GOT3 (cell line): ENCODE data around the gene PLXNA4.

Experiments
- DNase-seq: peaks from one replicate; lab custom pipeline; 2025; ENCODE audit warnings: mixed read lengths; lab: John Stamatoyannopoulos, UW

Gene PLXNA4

GRCh38 chr7:132469264-132469663 is 107.0 kb downstream of the PLXNA4 start:
- DNase-seq, result no peak

- no peak for DNase-seq
Measured at GRCh38 chr7:132466367-132466766, 109.9 kb downstream of the PLXNA4 start.

DNA sequence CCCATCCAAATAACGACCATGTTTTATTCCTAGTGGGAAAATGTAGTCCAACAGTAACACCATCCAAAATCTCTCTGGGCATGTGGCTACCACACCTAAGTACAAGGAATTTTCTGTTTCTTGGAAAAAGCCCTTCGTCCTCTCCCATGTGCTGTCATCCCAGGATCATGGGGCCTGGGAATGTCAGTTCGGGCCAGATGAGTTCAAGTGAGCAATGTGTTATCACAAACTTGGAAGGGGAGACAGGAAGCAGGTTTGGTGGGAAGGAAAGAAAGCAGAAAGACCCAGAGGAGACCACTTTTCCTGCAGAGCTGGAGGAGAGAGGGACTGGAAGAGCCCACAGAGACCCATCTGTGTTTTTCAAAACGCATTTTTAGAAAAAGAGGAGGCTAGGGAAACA is 110.8 kb downstream of the PLXNA4 start:
- DNase-seq, result no peak

- no peak for DNase-seq
Measured at GRCh38 chr7:132464740-132465139, 111.5 kb downstream of the PLXNA4 start.

- no peak for DNase-seq
Measured at GRCh38 chr7:132463922-132464321, 112.3 kb downstream of the PLXNA4 start.

DNA sequence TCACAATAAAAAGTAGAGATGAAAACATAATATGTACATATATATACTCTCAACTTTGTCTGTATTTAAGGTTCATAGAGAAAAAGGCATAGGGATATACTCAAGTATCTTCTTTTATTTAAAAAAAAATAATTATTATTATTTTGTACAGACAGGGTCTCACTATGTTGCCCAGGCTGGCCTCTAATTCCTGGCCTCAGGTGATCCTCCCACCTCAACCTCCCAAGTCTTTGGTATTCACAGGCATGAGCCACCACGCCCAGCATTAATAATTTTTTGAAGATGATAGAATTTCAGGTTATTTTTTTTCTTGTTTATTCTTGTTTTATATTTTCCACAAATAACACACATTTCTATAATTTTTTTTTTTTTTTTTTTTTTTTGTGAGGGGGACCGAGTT is 113.8 kb downstream of the PLXNA4 start:
- DNase-seq, result no peak

- DNase-seq, result no peak
Measured at GRCh38 chr7:132461032-132461592, 115.2 kb downstream of the PLXNA4 start.

DNA sequence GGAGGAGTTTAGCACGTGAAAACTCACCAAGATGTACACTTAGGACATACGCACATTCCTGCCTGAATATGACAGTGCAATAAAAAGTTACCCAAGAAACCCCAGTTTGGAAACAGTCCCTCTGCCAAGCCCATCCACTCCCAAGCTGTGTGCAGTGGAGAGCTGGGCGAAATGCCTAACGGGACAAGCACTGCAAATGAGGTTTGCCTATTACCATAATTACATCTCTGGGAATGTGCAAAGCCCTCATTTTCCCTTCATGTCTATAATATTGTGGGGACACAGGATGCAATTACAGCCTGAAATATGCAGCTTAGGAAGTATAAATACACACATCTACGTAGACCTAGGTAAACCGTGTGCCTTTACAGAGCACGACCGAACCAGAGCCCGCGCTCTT is 117.5 kb downstream of the PLXNA4 start:
- DNase-seq, result no peak

DNA sequence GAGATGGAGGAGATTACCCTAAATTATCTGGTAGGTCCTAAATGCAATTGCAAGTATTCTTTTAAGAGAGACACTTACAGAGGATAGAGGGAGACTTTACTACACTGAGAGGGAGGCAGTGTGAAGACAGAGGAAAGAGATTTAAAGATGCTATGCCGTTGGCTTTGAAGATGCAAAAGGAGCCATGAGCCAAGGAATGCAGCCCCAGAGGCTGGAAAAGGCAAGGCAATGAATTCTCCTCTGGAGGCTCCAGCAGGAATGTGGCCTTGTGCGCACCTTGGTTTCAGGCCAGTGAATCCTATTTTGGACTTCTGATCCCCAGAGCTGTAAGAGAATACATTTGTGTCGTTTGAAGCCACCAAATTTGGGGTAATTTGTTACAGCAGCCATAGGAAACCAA is 118.6 kb downstream of the PLXNA4 start:
- no peak for DNase-seq

GRCh38 chr7:132456418-132456817 is 119.9 kb downstream of the PLXNA4 start:
- no peak for DNase-seq

DNA sequence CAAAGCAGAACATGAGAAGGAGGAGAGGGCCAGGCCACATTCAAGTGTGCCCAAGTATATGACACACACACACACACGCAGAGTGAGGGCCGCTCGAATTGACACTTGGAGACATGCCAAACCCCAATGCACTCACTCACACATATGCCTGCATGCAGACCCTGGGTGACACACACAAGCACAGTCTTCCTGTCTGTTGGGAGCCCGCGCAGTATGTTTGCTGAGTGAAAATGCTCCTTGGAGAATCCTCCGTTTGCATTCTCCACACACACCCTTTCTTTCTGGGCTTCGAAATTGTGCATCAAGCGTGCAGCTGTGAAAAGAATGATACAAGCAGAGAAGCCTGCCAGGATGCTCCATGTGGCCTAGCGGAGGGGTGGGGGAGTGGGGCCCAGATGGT is 120.9 kb downstream of the PLXNA4 start:
- DNase-seq, result no peak

GRCh38 chr7:132453826-132454225 is 122.4 kb downstream of the PLXNA4 start:
- DNase-seq, result no peak

DNA sequence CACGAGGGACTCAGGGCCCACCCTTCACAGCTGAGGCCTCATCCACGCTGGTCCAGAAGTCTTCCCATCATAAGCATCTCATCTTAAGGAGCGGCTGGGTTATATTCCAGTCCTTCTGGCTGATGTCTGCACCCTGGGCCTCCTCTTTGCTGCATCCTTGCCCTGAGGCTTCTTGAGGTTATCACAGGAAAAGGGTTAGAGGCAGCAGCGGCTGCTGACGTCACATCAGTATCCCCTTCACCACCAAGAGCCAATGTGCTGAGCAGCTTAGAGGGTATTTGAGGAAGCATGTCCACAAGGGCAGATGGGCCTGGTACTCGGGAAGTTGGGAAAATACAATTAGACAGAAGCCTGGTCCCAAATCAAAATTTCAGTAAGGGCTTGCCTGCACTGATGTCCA is 125.1 kb downstream of the PLXNA4 start:
- DNase-seq, result no peak

DNA sequence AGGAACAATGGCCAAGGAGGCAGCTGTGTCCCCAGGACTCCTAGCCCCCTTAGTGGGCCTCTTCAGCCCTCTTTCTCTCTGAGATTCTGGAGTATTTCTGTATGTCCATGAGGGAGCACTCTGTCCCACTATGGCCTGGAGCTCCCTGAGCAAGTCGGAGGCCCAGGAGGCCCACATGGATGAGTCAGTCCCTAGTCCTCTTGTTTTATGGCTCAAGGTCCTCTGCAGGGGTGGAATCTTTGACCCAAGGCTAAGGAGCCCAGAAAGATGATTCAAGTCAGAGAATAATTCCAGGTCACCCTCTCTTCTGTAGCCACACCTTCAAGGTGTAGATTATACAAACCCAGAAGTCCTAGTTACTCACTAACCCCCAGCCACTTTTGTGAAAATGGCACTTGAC is 125.6 kb downstream of the PLXNA4 start:
- DNase-seq, result no peak

DNA sequence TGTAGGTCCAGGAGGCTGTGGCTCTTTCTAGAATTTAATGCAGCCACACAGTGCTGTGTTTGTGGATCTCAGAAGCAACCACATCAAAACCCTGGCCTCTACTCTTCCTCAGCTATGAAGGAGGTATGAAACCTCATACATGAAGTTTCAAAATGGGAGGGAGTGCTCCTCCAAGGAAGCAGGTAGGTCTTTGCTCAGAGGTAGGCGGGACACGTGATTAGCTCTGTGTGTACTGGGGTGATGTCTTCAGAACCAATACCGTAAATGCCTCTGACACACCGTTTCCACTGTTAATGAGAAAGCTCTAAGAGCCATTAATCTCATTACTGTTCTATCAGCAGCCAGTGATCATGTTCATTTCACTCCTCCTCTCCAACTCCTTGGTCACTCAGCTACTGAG is 126.1 kb downstream of the PLXNA4 start:
- DNase-seq, result no peak

GRCh38 chr7:132446666-132447278 is 129.5 kb downstream of the PLXNA4 start:
- DNase-seq, result no peak

GRCh38 chr7:132446260-132446659 is 130.0 kb downstream of the PLXNA4 start:
- no peak for DNase-seq

DNA sequence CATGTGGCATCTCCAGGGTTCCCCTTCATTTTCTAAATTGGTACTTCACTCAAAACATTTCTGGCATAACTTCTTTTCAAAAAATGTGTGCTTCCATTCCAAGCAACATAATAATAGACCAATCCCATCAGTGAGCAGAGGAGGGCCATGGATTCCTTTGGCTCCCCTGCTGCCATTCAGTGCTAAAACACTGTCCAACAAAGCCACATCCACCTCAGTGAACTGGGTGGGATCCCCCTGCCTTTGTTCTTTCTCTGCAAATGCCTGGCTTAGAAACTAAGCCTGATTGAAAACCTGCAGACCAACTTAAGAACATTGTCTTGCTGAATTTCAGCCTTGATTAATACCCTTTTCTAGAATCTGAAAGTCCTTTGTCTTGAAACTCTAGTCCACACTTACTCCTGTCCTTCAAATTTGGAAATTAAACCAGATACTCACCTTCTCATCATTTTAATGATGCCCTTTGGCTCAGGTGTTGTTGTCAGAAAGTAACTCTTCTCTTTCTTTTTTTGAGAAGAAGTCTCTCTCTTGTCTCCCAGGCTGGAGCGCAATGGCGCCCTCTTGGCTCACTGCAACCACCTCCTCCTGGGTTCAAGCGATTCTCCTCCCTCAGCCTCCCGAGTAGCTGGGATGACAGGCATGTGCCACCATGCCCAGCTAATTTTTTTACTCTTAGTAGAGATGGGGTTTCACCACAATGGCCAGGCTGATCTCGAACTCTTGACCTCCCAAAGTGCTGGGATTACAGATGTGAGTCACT is 132.3 kb downstream of the PLXNA4 start:
- DNase-seq, result no peak

GRCh38 chr7:132441935-132442334 is 134.3 kb downstream of the PLXNA4 start:
- DNase-seq, result no peak

- DNase-seq, result no peak
Measured at GRCh38 chr7:132440151-132440550, 136.1 kb downstream of the PLXNA4 start.

- DNase-seq, result no peak
Measured at GRCh38 chr7:132438926-132439325, 137.3 kb downstream of the PLXNA4 start.

- no peak for DNase-seq
Measured at GRCh38 chr7:132437730-132438129, 138.5 kb downstream of the PLXNA4 start.

DNA sequence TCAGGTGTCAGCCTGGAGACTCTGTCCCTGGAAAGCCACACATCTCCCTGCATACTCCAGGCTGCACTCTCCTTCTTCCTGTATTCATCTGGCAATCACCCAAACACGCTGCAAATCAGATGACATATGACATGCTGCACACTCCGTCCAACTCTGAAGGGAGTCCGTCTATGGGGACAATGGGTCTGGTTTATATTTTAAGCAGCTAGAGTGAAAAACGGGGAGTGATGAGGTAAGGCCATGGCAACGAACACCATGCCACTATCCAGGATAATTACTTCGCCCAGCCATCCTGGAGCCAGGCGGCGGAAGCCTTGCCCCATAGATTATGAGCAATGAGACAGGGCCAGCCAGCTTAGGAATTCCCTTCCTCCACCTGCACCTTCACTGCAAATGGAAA is 140.1 kb downstream of the PLXNA4 start:
- DNase-seq, result no peak
